ENCODE results near the gene PKP4. TPM values are rescaled to one million over a fixed set of nuclear protein-coding genes. Genes with fewer than 3 reads are reported as not detected.

PKP4 gene
- total and polyA plus RNA-seq, 9 of the 15 experiments (the other 6 are each of a cell fraction or from before 2014, with no cell fraction given) = 24.6 to 99.1 (median 74.0) TPM

DNA sequence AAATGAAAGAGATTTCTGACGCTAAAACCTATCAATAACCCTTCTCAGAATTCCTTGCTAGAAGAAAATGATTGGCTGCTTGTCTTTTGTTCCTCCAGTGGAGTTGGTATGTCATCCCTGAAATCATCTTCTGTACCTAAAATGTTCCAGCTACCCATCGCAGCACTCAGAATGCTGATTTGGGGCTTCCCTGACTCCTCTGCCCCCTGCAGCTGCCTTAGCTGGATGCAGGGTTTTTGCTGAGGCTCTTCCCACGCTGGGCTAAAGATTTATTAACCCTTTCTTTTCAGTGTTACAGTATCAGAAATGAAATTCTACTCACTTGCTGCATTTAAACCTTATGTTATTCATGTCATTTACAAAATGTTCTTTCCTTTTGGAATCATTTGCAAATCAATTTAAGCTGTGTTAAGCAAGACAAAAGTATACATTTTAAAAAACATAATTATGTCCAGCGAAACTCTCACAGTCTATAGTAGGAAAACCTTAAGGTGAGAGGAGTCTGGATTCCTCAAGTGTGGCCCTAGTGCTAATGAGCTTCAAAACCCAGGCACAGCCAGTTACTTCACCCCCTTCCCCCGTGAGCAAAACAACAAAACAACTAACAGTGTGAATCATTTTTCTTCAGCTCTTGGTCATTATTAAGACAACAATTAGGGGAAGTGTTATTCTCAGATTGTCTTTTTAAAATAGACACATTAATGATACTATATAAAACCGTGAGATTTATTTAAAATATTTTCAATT is 32.8 kb downstream of the PKP4 start:
- ATAC-seq = peak; percentile 47
- H3K27ac ChIP-seq (ENCODE audit: extremely low read depth, low read depth, low read length) = no peak overlapping the region
- no peaks in the 10 kb centered on the region for H3K36me3 ChIP-seq (ENCODE audit: control insufficient read depth, insufficient read depth, low read length)
- H4K20me1 ChIP-seq (replicated peaks; ENCODE audit: control insufficient read depth, insufficient read depth, low read length) = peaks cover 15% of the 10 kb centered on the region
- 47% methylated on average over 6 of the region's 6 CpGs for WGBS (ENCODE audit: insufficient coverage, low coverage, missing lambda C conversion rate)
- H3K4me2 ChIP-seq (ENCODE audit: insufficient read depth, low read length) = no peak overlapping the region
- H2AFZ ChIP-seq (ENCODE audit: low read depth, low read length) = no peak overlapping the region
- H3K79me2 ChIP-seq (ENCODE audit: control insufficient read depth, insufficient read depth, low read length) = peaks cover 96% of the 10 kb centered on the region
- H3K4me1 ChIP-seq (replicated peaks in 1 of 2; ENCODE audit: control insufficient read depth in 2 of 2, insufficient read depth in 2 of 2, low read length in 2 of 2) = peaks cover 3 to 23% of the 10 kb centered on the region in 2 experiments; a peak in 2 of 5 replicates
- no peak for TF ChIP-seq TARDBP (IDR thresholded peaks at IDR 0.05)
- TF ChIP-seq ZNF79 (CRISPR knock-in tag; IDR thresholded peaks at IDR 0.05; ENCODE audit: low read depth) = no peak
- TF ChIP-seq SRF (CRISPR knock-in tag; IDR thresholded peaks at IDR 0.05) = no peak
- TF ChIP-seq, protein P1, sequence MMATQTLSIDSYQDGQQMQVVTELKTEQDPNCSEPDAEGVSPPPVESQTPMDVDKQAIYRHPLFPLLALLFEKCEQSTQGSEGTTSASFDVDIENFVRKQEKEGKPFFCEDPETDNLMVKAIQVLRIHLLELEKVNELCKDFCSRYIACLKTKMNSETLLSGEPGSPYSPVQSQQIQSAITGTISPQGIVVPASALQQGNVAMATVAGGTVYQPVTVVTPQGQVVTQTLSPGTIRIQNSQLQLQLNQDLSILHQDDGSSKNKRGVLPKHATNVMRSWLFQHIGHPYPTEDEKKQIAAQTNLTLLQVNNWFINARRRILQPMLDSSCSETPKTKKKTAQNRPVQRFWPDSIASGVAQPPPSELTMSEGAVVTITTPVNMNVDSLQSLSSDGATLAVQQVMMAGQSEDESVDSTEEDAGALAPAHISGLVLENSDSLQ (IDR thresholded peaks at IDR 0.05) = 0 out of 2 replicates have a peak, but pooled peaks have one; percentile 8
- peak in 1 of 2 experiments; percentile 7; a peak in 1 of 4 replicates for TF ChIP-seq KDM1A (IDR thresholded peaks at IDR 0.05)
- no peak for TF ChIP-seq SP2 (IDR thresholded peaks at IDR 0.05; ENCODE audit: extremely low read depth, low read depth, low read length, poor library complexity, severe bottlenecking)
- TF ChIP-seq TAF15 (IDR thresholded peaks at IDR 0.05; ENCODE audit: low read depth, low read length) = no peak
- no peak for TF ChIP-seq NCOA2 (IDR thresholded peaks at IDR 0.05; ENCODE audit: partially characterized antibody in 2 of 2)
- POLR2A ChIA-PET = interaction anchor here (0.5 to 2.4 kb wide), 10 partner anchors 10 to 310 kb away, joined by 3 to 9 read pairs (median 4); no protein-coding TSS in a partner anchor
- in situ Hi-C loops (cut with MboI) (no loop called here), intact Hi-C loops (cut with micrococcal nuclease) (no loop called here)
- CTCF ChIA-PET (ENCODE audit: low intra/inter-chr PET ratio) = no interaction called here
- no peak for FAIRE-seq
- peaks cover 4% of the 10 kb centered on the region for H3K9me1 ChIP-seq (ENCODE audit: control insufficient read depth, insufficient read depth, low read length)
- H3K9ac ChIP-seq (ENCODE audit: insufficient read depth in 1 of 2, low read depth in 2 of 2, low read length in 2 of 2) = no peak overlapping the region
- no peak for DNase-seq (ENCODE audit: extremely low read depth in 1 of 4, low spot score in 3 of 4)
- no peaks in the 10 kb centered on the region for H3K9me3 ChIP-seq (replicated peaks; ENCODE audit: control insufficient read depth, insufficient read depth, low read depth, low read length)
- no TSS peak for BruUV-seq (replicated peaks)
- no peaks in the 10 kb centered on the region for H3K27me3 ChIP-seq (ENCODE audit: control insufficient read depth in 2 of 2, insufficient read depth in 2 of 2, low read length in 2 of 2)
- no peak overlapping the region for H3K4me3 ChIP-seq
